Breast epithelium (tissue), 3 donors: ENCODE results near the gene ASTN1.

Experiments used
- CTCF ChIP-seq, 3 donors: fragments of 450-650 bp; IDR thresholded peaks; one replicate each; pipeline ENCODE4 v1.5.1; 2016 to 2017; ENCODE audit warnings: antibody characterized with exemption in 3 of 3, mild to moderate bottlenecking in 3 of 3, moderate library complexity in 3 of 3
- POLR2AphosphoS5 ChIP-seq, 3 donors: sonication (generic); formaldehyde crosslinking; IDR thresholded peaks; one replicate each; pipeline ENCODE4 v1.6.1; 2017; ENCODE audit warnings: antibody characterized with exemption in 3 of 3

GRCh38 chr1:177065430-177065829 is 99.1 kb downstream of the ASTN1 start:
- TF ChIP-seq CTCF (IDR thresholded peaks at IDR 0.05) = no peak
- no peak for TF ChIP-seq POLR2AphosphoS5 (IDR thresholded peaks at IDR 0.05)
